ENCODE results near the gene ITGB2. TPM values are rescaled to one million over a fixed set of nuclear protein-coding genes. Genes with fewer than 3 reads are reported as not detected.

The ITGB2 gene
- total RNA-seq, 5 donors from 2014 or later (not counting 1 experiment from before 2014, with no cell fraction given), result 249 to 498 (median 304) TPM

DNA sequence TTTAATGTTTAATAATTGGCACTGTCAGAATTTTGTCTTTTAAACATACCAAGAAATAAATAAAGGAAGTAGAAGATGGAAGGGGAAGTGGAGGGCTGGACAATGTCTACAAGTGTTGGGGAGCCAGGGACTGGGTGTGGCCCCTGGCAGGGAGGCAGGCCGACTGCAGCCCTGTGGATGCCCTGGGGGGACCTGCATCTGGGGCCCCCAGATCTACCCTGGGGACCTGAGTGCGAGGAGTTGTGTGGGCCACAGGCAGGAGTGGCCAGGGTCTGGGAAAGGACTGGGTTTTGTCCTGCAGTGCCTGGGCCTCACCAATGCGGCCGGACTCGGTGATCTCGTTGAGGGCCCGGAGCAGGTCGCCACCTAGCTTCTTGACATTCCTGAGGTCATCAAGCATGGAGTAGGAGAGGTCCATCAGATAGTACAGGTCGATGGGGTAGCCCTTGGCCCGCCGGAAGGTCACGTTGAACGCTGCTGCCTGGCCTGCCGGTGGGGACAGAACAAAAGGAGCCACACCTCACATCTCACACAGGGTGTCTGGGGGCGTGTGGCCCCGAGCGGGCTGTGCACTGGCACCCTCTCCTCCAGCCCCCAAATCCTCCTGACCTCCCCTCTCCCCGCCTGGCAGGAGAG, 17.5 kb downstream of the ITGB2 start:
- no peak overlapping the region for H3K4me3 ChIP-seq (ENCODE audit: control insufficient read depth in 1 of 2, extremely low read depth in 1 of 2, low read length in 1 of 2)
- H3K4me1 Mint-ChIP-seq, result peaks cover 21 to 32% (median 29%) of the 10 kb centered on the region in 3 donors
- no peaks in the 10 kb centered on the region for H3K9me3 Mint-ChIP-seq
- no peak overlapping the region for H3K27ac ChIP-seq (ENCODE audit: low read length)
- peaks cover 2 to 42% of the 10 kb centered on the region in 2 experiments for H3K4me1 ChIP-seq (ENCODE audit: control insufficient read depth in 1 of 2, extremely low read depth in 1 of 2, insufficient read depth in 2 of 2, low read length in 2 of 2)
- ATAC-seq (replicated peaks in 1 of 4) (no peak), DNase-seq (no peak)
- peaks cover 46 to 97% of the 10 kb centered on the region in 2 donors for H3K36me3 ChIP-seq (ENCODE audit: control insufficient read depth in 2 of 2, extremely low read depth in 1 of 2, insufficient read depth in 1 of 2, low read length in 1 of 2)
- no peaks in the 10 kb centered on the region for H3K27me3 ChIP-seq (replicated peaks in 1 of 2; ENCODE audit: control insufficient read depth in 2 of 2, extremely low read depth in 1 of 2, insufficient read depth in 2 of 2, low read length in 1 of 2)
- 95% methylated on average over 15 of the region's 18 CpGs for WGBS (ENCODE audit: insufficient coverage)
- peaks cover 42% of the 10 kb centered on the region for H3K36me3 Mint-ChIP-seq
- no peaks in the 10 kb centered on the region for H3K9me3 ChIP-seq
- POLR2A ChIA-PET, result no interaction called here
- CTCF ChIA-PET, result no interaction called here
- no peak overlapping the region for H3K4me3 Mint-ChIP-seq
- no peaks in the 10 kb centered on the region for H3K27me3 Mint-ChIP-seq
- peak overlapping the region in 1 of 2 donors; percentile 87 for H3K27ac Mint-ChIP-seq

DNA sequence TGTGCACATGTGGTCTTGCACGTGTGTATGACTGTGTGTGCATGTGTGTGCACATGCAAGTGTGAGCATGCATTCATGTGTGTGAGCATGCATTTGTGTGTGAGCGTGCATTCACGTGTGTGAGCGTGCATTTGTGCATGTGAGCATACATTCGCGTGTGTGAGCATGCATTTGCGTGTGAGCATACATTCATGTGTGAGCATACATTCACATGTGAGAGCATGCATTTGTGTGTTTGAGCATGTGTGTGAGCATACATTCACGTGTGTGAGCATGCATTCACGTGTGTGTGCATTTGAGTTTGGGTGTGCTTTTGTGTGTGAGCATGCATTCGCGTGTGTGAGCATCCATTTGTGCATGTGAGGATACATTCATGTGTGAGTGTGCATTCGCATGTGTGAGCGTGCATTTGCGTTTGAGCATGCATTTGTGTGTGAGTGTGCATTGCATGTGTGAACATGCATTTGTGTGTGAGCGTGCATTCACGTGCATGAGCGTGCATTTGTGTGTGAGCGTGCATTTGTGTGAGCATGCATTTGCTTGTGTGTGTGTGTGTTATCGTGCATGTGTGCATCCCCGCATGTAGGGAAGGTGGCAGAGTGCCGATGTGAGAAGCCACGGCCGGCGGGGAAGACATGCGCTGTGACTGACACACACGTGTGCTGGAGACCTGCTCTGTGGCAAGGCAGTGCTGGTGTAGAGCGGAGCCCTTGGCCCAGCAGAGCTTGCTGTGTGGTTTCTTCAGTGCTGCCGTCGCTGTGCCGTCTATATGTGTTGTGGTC, 18.2 kb downstream of the ITGB2 start:
- Histone ChIP-seq H3K9me3 (no peaks in the 10 kb centered on the region), H3K4me3 (ENCODE audit: control insufficient read depth in 1 of 2, extremely low read depth in 1 of 2, low read length in 1 of 2) (no peak overlapping the region), H3K4me1 (ENCODE audit: control insufficient read depth in 1 of 2, extremely low read depth in 1 of 2, insufficient read depth in 2 of 2, low read length in 2 of 2) (peaks cover 0 to 40% of the 10 kb centered on the region in 2 experiments), H3K36me3 (ENCODE audit: control insufficient read depth in 2 of 2, extremely low read depth in 1 of 2, insufficient read depth in 1 of 2, low read length in 1 of 2) (peaks cover 52 to 99% of the 10 kb centered on the region in 2 donors), H3K27ac (ENCODE audit: low read length) (no peak overlapping the region), H3K27me3 (replicated peaks in 1 of 2; ENCODE audit: control insufficient read depth in 2 of 2, extremely low read depth in 1 of 2, insufficient read depth in 2 of 2, low read length in 1 of 2) (no peaks in the 10 kb centered on the region)
- peaks cover 21 to 29% (median 23%) of the 10 kb centered on the region in 3 donors for H3K4me1 Mint-ChIP-seq
- H3K27ac Mint-ChIP-seq, result peak overlapping the region in 1 of 2 donors; percentile 87
- 98% methylated on average over 27 of the region's 30 CpGs for WGBS (ENCODE audit: insufficient coverage)
- POLR2A ChIA-PET, result no interaction called here
- no peaks in the 10 kb centered on the region for H3K9me3 Mint-ChIP-seq
- H3K36me3 Mint-ChIP-seq, result peaks cover 47% of the 10 kb centered on the region
- ATAC-seq (replicated peaks in 1 of 4) (no peak), DNase-seq (no peak)
- no peak overlapping the region for H3K4me3 Mint-ChIP-seq
- CTCF ChIA-PET, result no interaction called here
- H3K27me3 Mint-ChIP-seq, result no peaks in the 10 kb centered on the region

DNA sequence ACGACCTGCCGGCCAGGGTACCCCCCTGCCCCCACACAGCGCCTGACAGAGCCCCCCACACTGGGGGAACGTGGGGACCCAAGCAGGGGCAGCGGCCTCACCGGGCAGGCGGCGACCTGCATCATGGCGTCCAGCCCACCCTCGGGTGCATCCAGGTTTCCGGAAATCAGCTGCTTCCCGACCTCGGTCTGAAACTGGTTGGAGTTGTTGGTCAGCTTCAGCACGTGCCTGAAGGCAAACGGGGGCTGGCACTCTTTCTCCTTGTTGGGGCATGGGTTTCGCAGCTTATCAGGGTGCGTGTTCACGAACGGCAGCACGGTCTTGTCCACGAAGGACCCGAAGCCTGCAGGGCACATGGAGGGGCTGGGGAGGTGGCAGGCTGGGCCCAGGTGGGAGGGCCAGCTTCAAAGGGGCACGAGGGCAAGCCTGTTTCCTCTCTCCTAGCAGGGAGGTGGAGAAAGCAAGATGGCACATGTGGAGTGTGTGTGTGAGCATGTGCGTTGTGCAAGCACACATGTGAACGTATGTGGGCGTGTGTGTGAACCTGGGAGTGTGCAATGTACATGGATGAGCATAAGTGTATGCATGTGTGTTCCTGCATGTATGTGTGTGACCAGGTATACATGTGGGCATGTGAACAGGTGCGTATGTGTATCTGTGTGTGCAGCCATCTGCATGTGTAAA, 19.2 kb downstream of the ITGB2 start:
- no peak overlapping the region for H3K4me3 Mint-ChIP-seq
- no peak overlapping the region for H3K4me3 ChIP-seq (ENCODE audit: control insufficient read depth in 1 of 2, extremely low read depth in 1 of 2, low read length in 1 of 2)
- peaks cover 0 to 30% of the 10 kb centered on the region in 2 experiments for H3K4me1 ChIP-seq (ENCODE audit: control insufficient read depth in 1 of 2, extremely low read depth in 1 of 2, insufficient read depth in 2 of 2, low read length in 2 of 2)
- no peak overlapping the region for H3K27ac ChIP-seq (ENCODE audit: low read length)
- H3K27me3 ChIP-seq (replicated peaks in 1 of 2; ENCODE audit: control insufficient read depth in 2 of 2, extremely low read depth in 1 of 2, insufficient read depth in 2 of 2, low read length in 1 of 2), result no peaks in the 10 kb centered on the region
- CTCF ChIA-PET, result interaction anchor here in 1 of 2 donors (0.6 kb wide), 1 partner anchor 9 kb away, joined by 3 read pairs; no protein-coding TSS in a partner anchor
- DNase-seq, result no peak
- H3K27ac Mint-ChIP-seq, result no peak overlapping the region
- WGBS (ENCODE audit: insufficient coverage), result 90% methylated on average over 12 of the region's 27 CpGs
- no peaks in the 10 kb centered on the region for H3K27me3 Mint-ChIP-seq
- POLR2A ChIA-PET, result no interaction called here
- no peaks in the 10 kb centered on the region for H3K9me3 Mint-ChIP-seq
- no peaks in the 10 kb centered on the region for H3K9me3 ChIP-seq
- peaks cover 56 to 99% of the 10 kb centered on the region in 2 donors for H3K36me3 ChIP-seq (ENCODE audit: control insufficient read depth in 2 of 2, extremely low read depth in 1 of 2, insufficient read depth in 1 of 2, low read length in 1 of 2)
- peaks cover 49% of the 10 kb centered on the region for H3K36me3 Mint-ChIP-seq
- peaks cover 21 to 28% (median 21%) of the 10 kb centered on the region in 3 donors for H3K4me1 Mint-ChIP-seq
- no peak for ATAC-seq (replicated peaks in 1 of 4)

DNA sequence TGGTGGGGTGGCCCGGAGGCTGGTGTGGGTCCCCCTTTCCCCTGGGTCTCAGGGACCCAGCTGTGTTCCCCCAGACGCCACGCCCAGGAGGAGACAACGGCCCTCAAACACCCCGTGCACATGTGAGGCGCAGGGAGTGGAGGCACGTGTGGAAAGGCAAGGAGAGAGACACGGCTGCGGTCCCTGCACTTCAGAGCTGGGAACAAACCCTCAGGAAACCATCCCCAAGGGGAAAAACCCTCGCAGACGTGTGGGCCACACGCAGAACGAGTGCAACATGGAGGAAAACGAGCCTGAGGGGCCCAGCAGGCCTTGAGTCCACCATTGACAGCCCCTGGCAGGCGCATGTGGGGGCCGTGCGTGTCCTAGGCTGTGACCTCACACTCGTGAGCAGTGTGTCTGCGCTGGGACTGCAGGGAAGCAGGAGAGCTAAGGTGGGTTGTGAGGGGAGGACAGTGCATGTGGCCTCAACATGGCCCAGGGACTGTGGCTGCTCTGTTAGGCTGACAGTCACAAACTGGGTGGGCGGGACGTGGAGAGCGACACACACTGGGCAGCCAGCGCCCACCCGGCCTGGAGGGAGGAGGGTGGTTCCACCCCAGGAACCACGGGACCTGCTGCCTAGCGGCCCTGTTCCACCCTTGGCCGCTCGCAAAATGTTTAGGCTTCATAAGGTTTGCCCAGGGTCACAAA, 20.0 kb downstream of the ITGB2 start:
- Mint-ChIP-seq H3K36me3 (peaks cover 52% of the 10 kb centered on the region), H3K4me3 (no peak overlapping the region)
- ATAC-seq (replicated peaks in 1 of 4), result no peak

DNA sequence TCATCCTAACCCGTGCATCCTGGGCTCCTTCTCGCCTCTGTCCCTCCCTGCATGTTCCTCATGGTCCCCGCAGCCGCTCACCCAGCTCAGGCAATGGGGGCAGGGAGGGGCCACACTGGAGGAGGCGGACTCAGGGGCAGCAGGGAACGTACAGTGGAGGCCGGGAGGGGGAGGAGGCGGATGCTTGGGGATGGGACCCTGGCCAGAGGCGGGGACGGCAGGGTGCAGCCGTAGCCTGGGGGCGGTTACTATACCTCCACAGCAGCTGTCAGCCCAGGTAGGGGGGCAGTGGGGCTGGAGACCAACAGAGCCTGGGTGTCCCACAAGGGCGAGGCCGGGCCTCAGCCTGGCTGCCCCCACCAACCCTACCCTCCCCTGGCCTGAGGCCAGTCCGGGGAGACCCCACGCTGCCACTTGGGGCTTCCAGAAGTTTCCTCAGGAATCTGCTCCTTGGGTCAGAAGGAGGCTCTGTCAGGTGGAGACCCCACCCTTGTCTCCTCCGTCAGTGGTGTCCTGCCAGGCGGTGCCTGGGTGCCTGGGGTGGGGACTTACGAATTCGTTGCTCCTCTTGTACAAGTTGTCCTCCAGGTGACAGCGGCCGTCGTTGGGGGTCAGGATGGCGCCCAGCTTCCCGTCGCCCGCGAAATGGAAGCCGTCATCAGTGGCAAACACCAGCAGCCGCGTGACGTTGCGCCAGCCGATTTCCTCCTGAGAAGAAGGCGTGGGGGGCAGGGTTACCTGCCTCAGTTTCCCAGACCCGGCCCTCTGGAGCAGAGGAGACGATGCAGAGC, 20.7 kb downstream of the ITGB2 start:
- 96% methylated on average over 29 of the region's 37 CpGs for WGBS (ENCODE audit: insufficient coverage)
- Mint-ChIP-seq H3K4me1 (peaks cover 13 to 20% (median 16%) of the 10 kb centered on the region in 3 donors), H3K27me3 (no peaks in the 10 kb centered on the region), H3K36me3 (peaks cover 53% of the 10 kb centered on the region), H3K4me3 (no peak overlapping the region), H3K27ac (no peak overlapping the region), H3K9me3 (no peaks in the 10 kb centered on the region)
- H3K27ac ChIP-seq (ENCODE audit: low read length), result no peak overlapping the region
- ChIA-PET CTCF (no interaction called here), POLR2A (interaction anchor here in 1 of 2 donors (0.6 kb wide), 2 partner anchors 19 to 90 kb away, joined by 3 to 6 read pairs; no protein-coding TSS in a partner anchor)
- H3K4me1 ChIP-seq (ENCODE audit: control insufficient read depth in 1 of 2, extremely low read depth in 1 of 2, insufficient read depth in 2 of 2, low read length in 2 of 2), result peaks cover 0 to 17% of the 10 kb centered on the region in 2 experiments
- ATAC-seq (replicated peaks in 1 of 4) (no peak), DNase-seq (no peak)
- H3K9me3 ChIP-seq, result no peaks in the 10 kb centered on the region
- no peak overlapping the region for H3K4me3 ChIP-seq (ENCODE audit: control insufficient read depth in 1 of 2, extremely low read depth in 1 of 2, low read length in 1 of 2)
- peaks cover 54 to 96% of the 10 kb centered on the region in 2 donors for H3K36me3 ChIP-seq (ENCODE audit: control insufficient read depth in 2 of 2, extremely low read depth in 1 of 2, insufficient read depth in 1 of 2, low read length in 1 of 2)
- no peaks in the 10 kb centered on the region for H3K27me3 ChIP-seq (replicated peaks in 1 of 2; ENCODE audit: control insufficient read depth in 2 of 2, extremely low read depth in 1 of 2, insufficient read depth in 2 of 2, low read length in 1 of 2)

More for the DNA sequence above, 20.0 kb downstream of the ITGB2 start:
- Histone ChIP-seq H3K4me1 (ENCODE audit: control insufficient read depth in 1 of 2, extremely low read depth in 1 of 2, insufficient read depth in 2 of 2, low read length in 2 of 2) (peaks cover 0 to 23% of the 10 kb centered on the region in 2 experiments), H3K27ac (ENCODE audit: low read length) (no peak overlapping the region), H3K27me3 (replicated peaks in 1 of 2; ENCODE audit: control insufficient read depth in 2 of 2, extremely low read depth in 1 of 2, insufficient read depth in 2 of 2, low read length in 1 of 2) (no peaks in the 10 kb centered on the region), H3K9me3 (no peaks in the 10 kb centered on the region), H3K36me3 (ENCODE audit: control insufficient read depth in 2 of 2, extremely low read depth in 1 of 2, insufficient read depth in 1 of 2, low read length in 1 of 2) (peaks cover 56 to 99% of the 10 kb centered on the region in 2 donors), H3K4me3 (ENCODE audit: control insufficient read depth in 1 of 2, extremely low read depth in 1 of 2, low read length in 1 of 2) (no peak overlapping the region)
- Mint-ChIP-seq H3K27ac (no peak overlapping the region), H3K4me1 (peaks cover 16 to 22% (median 16%) of the 10 kb centered on the region in 3 donors), H3K9me3 (no peaks in the 10 kb centered on the region), H3K27me3 (no peaks in the 10 kb centered on the region)
- WGBS (ENCODE audit: insufficient coverage), result 90% methylated on average over 22 of the region's 28 CpGs
- ChIA-PET CTCF (interaction anchor here in 1 of 2 donors (0.6 kb wide), 1 partner anchor 9 kb away, joined by 3 read pairs; no protein-coding TSS in a partner anchor), POLR2A (no interaction called here)
- DNase-seq, result no peak

All from T-cell (primary cell).